Putamen (tissue), 1 donor: ENCODE data around the gene AANAT.

Experiments
- DNase-seq: peaks from one replicate; pipeline ENCODE4 v3.0.0-alpha.2; 2016; ENCODE audit warnings: low spot score

AANAT gene

GRCh38 chr17:76468634-76469010 is 1.2 kb downstream of the AANAT start:
- DNase-seq, result no peak

DNA sequence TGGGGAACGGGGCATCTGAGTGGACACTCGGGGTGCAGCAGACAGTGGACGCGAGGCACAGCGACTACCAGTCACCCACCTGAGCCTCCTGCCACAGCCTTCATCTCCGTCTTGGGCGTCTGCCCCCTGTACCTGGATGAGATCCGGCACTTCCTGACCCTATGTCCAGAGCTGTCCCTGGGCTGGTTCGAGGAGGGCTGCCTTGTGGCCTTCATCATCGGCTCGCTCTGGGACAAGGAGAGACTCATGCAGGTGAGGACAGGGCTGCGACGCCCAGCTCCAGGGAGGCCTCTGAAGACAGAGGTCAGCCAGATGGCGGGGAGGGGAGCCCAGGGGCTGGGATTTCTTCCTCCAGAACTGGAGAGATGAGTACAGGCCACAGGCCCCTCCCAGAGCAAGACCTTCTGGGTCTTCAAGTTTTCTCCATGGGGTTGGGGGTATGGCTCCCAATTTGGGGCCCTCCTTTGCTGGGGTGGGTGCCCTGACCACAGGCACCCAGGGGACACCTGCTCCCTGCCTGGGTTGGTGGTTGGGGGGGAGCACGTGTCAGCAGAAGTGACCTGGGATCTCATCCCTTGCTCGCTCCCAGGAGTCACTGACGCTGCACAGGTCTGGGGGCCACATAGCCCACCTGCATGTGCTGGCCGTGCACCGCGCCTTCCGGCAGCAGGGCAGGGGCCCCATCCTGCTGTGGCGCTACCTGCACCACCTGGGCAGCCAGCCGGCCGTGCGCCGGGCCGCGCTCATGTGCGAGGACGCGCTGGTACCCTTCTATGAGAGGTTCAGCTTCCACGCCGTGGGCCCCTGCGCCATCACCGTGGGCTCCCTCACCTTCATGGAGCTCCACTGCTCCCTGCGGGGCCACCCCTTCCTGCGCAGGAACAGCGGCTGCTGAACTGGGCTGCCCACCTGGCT is 1.9 kb downstream of the AANAT start:
- DNase-seq, result no peak

DNA sequence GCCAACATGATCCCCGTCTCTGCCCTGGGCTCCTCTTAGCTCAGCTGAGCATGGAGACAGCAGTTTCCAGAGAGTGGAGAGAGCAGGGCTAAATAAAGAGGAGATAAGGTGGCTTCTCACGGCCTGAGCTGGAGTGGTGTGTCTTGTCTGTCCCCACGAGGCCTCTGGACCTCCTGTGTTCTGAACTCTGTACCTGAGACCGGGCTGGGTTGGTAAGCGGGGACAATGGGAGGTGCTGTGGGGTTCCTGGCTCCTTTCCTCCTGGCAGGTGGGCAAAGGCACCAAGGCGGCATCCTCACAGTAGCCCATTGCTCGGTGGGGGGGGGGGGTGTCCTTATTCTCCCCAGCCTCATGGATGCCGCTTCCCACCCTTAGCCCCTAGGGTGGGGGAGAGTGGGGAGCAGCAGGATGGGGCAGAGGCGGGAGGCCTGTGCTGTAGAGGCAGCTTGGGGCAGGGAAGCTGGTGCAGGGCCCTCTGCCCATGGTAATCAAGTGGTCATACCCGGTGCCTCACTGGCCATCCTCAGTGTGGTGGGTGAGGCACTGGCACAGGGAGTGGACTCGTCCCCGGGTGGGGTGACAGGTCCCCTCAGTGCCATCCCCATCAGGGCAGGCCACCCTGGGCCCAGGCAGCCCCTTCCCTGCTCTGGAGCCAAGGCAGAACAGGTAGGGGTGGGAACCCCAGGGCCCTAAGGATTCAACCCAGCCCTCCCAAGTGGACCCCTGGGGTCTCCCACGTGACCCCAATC is 2.8 kb downstream of the AANAT start:
- DNase-seq, result no peak

DNA sequence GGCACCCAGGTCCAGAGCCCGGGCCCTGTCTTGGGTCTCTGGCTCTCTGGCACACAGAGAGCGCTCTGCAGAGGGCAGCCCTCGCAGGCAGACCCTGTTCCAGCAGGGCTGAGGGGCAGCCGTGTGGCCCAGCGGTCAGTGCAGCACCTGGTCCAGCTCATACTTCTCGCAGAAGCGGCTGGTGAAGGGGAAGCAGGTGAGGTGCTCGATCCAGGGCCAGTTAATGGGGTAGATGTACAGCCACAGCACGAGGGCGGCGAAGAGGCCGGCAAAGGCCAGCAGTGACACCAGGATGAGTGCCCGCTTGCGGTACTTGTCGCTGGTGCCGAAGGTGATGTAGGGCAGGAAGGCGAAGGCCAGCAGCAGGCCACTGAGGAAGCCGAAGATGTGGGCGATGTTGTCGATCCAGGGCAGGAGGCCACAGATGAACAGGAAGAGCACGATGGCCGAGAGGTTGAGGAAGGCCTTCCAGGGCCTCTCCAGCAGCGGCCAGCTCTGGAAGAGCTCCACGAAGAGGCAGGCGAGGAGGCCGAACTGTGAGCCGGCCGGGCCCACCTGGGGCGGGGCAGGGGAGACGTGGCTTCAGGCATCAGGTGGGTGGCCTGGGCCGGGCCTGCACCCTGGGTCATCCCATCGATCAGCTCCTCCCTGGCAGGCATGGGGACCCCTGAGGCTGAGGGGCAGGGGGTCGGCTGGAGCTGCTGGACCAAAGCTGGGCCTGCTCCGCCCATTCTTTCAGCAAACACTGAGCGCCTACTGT is 4.3 kb downstream of the AANAT start:
- DNase-seq, result no peak

DNA sequence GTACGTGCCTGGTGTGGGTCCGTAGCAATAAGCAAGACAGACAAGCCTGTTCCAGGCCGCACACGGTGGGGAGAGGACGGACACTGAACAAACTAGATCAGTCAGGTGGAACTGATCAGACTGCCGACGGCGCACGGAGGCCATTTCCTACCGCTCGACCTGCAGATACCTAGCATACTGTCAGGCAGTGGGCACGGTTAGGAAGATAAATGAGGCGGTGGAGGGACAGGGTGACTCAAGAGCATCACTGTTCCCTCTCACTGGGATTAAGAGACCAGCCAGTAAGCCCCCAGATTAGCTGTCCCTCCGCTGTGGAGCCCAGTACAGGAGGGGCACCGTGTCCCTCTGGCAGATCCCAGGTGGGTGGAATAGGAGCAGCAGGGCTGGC is 4.8 kb downstream of the AANAT start:
- no peak for DNase-seq

DNA sequence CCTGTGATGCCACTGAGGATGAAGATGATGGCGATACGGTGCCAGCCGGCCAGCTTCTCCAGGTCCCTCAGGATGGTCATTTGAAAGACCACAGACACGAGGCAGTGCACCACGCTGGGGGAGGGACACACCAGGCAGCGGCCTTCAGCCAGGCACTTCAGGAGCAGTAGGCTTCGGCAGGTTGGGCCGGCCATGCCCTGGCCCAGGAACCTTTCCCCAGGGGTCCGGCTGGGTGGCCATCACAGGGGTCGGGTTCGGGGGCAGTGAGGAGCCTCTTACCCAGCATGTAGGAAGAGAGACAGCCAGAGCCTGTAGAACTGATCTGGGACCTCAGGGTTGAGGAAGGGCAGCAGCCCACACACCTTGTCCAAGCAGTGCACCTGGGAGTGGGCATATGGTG is 5.3 kb downstream of the AANAT start:
- no peak for DNase-seq

DNA sequence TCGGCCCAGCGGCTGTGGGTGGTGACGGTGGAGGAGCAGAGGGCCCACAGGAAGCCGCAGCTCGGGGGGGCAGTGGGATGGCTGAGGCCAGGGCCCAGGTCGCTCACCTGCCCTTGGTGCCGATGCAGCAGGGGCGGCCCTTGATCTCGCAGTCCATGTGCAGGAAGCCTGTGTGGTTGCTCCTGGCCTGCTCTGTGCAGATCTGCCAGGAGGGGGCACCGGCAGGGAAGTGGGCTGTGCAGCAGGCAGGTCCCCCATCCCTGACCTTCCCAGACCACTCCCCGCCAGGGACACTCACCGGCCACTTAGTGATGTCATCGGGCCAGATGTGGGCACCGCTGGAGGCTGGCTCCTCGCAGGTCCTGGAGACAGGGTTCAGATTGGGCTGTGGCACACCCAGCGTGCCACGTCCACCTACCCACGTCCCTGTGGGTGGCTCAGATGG is 6.2 kb downstream of the AANAT start:
- no peak for DNase-seq

DNA sequence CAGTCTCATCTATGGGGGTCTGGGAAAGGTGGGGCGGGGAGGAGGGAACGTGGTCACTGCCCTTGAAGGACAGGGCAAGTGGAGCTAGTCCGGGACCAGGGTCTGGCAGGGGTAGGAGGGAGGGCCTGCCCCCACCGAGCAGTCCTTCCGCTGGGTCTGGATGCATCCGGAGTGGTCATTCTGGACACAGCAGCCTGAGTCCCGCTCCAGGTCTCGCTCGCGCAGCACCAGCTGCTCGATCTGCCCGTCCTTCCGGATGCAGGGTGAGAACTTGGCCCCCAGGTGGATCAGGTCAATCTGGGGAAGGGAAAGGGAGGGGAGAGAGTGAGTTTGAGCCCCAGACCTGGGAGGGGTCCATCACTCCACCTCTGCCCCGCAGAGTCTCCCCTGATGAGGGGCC is 6.8 kb downstream of the AANAT start:
- no peak for DNase-seq

DNA sequence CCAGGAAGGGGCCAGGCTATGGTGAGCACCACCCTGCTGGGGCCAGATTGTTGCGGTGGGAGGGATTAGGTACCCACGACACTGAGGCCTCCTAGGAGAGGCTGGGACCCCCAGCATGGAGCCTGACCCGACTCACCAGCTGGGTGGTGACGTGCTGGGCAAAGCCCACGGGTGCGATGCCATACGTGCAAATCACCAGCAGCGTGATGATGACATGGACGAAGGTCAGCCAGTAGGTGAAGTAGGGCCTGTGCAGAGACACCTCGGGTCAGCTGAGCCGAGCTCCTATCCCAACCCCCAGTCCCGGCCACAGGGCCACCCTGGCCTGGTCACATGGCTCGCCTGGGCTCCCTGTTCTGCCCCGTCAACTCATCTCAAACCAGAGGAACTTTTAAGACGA is 7.5 kb downstream of the AANAT start:
- DNase-seq, result no peak

DNA sequence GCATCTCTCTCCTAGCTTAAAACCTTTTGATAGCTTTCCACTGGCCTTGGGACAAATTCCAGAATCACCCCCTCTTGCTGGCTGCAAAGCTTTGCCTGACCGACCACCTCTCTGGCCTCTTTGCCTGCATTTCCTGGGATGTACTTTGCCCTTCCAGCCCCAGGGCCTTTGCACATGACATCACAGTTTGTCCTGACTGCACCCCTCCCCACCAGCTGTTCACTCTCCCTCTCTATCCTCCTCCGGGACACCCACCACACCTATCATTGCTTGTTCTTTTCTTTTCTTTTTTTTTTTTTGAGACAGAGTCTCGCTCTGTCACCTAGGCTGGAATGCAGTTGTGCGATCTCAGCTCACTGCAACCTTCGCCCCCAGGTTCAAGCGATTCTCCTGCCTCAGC is 7.9 kb downstream of the AANAT start:
- DNase-seq, result no peak

GRCh38 chr17:76476736-76477135 is 9.3 kb downstream of the AANAT start:
- no peak for DNase-seq

- no peak for DNase-seq
These were observed 10.2 kb downstream of the AANAT start for GRCh38 chr17:76477576-76477975.

DNA sequence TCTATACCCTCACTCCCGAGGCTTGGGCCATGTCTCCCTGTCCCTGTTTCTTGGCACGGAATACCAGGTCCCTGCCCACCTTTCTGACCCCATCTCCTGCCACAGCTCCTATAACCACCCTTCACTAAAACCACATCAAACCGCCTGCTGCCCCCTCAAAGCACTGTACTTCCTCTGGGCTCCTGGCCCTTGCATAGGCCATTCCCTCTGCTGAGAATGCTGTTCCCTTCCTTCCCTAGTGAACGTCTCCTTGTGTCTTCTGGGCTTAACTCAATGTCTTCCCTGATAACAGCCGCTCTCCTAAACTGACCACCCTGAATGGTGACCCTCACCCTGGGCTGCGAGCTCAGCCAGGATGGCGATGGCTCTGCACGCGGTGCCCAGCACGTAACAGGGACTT is 10.7 kb downstream of the AANAT start:
- DNase-seq, result no peak

DNA sequence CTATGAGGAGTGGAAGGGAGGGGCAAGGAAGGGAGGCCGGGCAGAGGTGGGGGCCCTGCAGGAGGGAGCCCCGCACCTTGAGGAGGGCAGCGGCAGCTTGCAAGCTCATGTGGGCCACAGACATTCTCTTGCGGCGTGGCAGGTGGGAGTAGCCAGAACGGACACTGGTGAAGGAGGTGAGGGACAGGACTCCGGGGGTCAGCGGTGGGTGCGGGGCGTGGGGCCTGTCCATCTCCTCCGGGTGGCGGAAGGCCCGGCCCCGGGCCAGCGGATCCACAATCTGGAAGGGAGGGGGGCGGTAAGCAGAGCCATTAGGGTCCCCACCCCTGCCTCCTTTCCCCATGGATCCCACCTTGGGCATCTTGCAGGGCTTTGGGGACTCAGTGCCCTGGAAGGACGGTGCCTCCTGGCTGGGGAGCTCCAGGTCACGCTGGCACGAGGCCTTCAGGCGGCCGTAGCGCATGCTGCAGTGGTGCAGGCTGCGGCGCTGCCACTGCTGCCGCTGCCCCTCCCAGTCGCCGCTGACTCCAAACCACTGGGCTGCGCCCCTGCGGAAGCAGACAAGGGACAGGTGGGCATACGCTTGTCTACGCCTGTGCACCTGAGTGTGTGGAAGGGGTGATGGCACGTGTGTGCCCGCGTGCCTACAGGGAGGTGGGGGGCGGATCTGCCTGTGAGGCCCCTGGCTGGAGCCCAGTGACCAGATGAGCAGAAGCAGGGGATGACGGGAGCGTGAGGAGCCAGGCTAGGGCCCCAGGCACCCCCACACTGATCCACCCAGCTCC is 11.5 kb downstream of the AANAT start:
- DNase-seq, result no peak

GRCh38 chr17:76479515-76480060 is 12.2 kb downstream of the AANAT start:
- DNase-seq, result no peak

DNA sequence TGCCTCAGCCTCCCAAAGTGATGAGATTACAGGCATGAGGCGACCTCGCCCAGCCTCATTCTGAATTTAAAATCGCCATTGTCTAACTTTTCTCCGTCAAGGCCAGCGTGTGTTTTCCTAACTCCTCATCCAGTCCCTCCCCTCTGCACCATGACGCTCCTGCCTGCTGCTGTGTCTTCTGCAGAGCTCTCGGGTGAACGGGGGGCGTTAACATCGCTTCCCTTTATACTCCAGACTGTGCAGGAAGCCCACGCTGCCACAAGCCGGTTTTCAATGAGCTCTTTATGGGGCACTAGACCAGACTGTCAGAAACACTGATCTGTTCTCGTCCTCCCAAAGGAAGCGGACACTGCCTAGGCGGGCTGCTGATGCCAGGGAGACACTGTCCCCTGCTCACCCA is 13.2 kb downstream of the AANAT start:
- DNase-seq, result no peak

DNA sequence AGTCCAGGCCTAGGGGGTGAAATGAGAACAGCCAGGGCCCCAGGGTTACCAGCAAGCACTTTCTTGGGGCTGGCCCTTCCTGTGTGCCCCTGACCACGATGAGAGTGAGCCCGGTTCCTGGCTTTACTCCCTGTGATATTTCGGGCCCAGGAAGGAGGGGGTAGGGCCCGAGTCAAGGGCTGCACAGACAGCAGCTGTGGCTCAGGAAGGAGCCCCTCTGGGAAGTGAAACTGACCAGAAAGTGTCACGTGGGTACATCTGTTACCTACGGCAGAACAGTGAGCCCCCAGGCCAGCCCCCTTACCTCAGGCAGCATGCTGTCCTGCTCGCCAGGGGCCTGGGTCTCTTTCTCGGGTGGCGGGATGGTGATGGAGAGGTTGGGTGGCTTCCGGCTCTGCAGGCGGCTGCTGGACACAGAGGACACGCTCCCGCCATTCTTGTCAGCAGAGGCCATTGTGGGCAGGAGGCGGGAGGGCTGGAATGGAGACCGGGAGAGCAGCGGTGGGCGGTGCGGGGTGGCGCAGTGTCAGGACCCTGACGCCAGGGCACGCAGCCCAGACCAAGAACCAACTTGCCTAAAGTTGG is 13.8 kb downstream of the AANAT start:
- peak; percentile 38 for DNase-seq

GRCh38 chr17:76484228-76484725 is 16.9 kb downstream of the AANAT start:
- no peak for DNase-seq

DNA sequence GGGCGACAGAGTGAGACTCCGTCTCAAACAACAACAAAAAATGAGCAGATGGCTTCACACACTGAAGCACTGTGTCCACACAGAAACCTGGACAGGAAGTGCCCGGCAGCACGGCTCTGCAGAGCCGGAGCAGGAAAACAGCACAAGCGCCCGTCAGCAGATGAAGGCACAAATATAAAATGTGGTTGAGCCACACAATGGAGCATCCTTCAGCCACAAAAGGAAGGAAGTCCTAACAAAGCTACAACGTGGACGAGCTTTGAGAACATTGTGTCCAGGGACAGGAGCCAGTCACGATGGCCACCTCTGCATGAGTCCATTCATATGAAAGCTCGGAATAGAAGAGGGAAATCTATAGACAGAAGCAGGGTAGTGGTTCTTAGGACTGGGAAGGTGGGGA is 18.2 kb downstream of the AANAT start:
- peak; percentile 35 for DNase-seq

GRCh38 chr17:76487451-76488192 is 20.2 kb downstream of the AANAT start:
- DNase-seq, result no peak
